Naive B cell (primary cell): Measurements from ENCODE around the gene RAP1GAP. TPM values are rescaled to one million over a fixed set of nuclear protein-coding genes. Genes with fewer than 3 reads are reported as not detected.

ENCODE experiments used
- ATAC-seq, 2 donors: fragments of 150-1000 bp; cut with Tn5 transposase; 2 replicates each; pipeline ENCODE4 v1.10.0; 2021; ENCODE audit warnings: low read depth in 2 of 2, mild to moderate bottlenecking in 2 of 2, moderate library complexity in 2 of 2
- DNase-seq: peaks from one replicate; pipeline ENCODE4 v3.0.0; 2022
- H3K27ac Mint-ChIP-seq, 6 donors: one replicate each; pipeline ENCODE4 v1.8.0; 2020 to 2022; ENCODE audit warnings: mild to moderate bottlenecking in 6 of 6, mixed read lengths in 6 of 6, moderate library complexity in 5 of 6, inconsistent platforms in 2 of 6
- H3K27me3 Mint-ChIP-seq, 3 donors: one replicate each; pipeline ENCODE4 v1.8.0; 2021 to 2022; ENCODE audit warnings: mixed read lengths in 3 of 3, mild to moderate bottlenecking in 1 of 3
- H3K36me3 Mint-ChIP-seq, 2 donors: one replicate each; pipeline ENCODE4 v1.8.0; 2020 to 2022; ENCODE audit warnings: mixed read lengths in 2 of 2, inconsistent platforms in 1 of 2, mild to moderate bottlenecking in 1 of 2
- H3K4me1 Mint-ChIP-seq, 3 donors: one replicate each; pipeline ENCODE4 v1.8.0; 2020 to 2022; ENCODE audit warnings: mixed read lengths in 3 of 3, inconsistent platforms in 1 of 3, mild to moderate bottlenecking in 1 of 3, moderate library complexity in 1 of 3
- H3K4me3 Mint-ChIP-seq, 8 donors: one replicate each; pipeline ENCODE4 v1.8.0; 2020 to 2022; ENCODE audit warnings: mild to moderate bottlenecking in 8 of 8, mixed read lengths in 8 of 8, moderate library complexity in 8 of 8, inconsistent platforms in 2 of 8
- H3K9me3 Mint-ChIP-seq, 7 donors: one replicate each; pipeline ENCODE4 v1.8.0; 2020 to 2022; ENCODE audit warnings: mixed read lengths in 7 of 7, mild to moderate bottlenecking in 5 of 7, inconsistent platforms in 2 of 7, moderate library complexity in 1 of 7
- polyA plus RNA-seq, 6 donors: library from polyadenylated mRNA; unstranded; fragments of 300-500 nt; fragmentation: Illumina TruSeq; gene quantifications; one replicate each; pipeline ENCODE4 v1.2.3, GENCODE V29; 2021; ENCODE audit warnings: low read depth in 6 of 6

Gene RAP1GAP
- polyA plus RNA-seq, 6 donors from 2014 or later = not detected

GRCh38 chr1:21610027-21610426 lies 59.1 kb downstream of the RAP1GAP start:
- peak overlapping the region in 1 of 6 donors; percentile 48 for H3K27ac Mint-ChIP-seq
- DNase-seq = no peak
- peaks cover 0 to 7% (median 0%) of the 10 kb centered on the region in 7 donors for H3K9me3 Mint-ChIP-seq
- H3K4me1 Mint-ChIP-seq = peaks cover 12 to 20% (median 12%) of the 10 kb centered on the region in 3 donors
- H3K36me3 Mint-ChIP-seq = no peaks in the 10 kb centered on the region
- ATAC-seq = no peak
- H3K4me3 Mint-ChIP-seq = no peak overlapping the region
- H3K27me3 Mint-ChIP-seq = peaks cover 6 to 28% (median 26%) of the 10 kb centered on the region in 3 donors

- DNase-seq = no peak
- Mint-ChIP-seq H3K27ac (peak overlapping the region in 1 of 6 donors; percentile 27), H3K4me1 (peaks cover 12 to 20% (median 18%) of the 10 kb centered on the region in 3 donors), H3K27me3 (peaks cover 6 to 38% (median 37%) of the 10 kb centered on the region in 3 donors), H3K9me3 (peaks cover 0 to 7% (median 0%) of the 10 kb centered on the region in 7 donors), H3K36me3 (peaks cover 0 to 4% of the 10 kb centered on the region in 2 donors), H3K4me3 (peak overlapping the region in 1 of 8 donors; percentile 43)
- no peak for ATAC-seq
Measured at GRCh38 chr1:21608798-21609197, 60.4 kb downstream of the RAP1GAP start.

- peaks cover 12 to 20% (median 18%) of the 10 kb centered on the region in 3 donors for H3K4me1 Mint-ChIP-seq
- DNase-seq (no peak), ATAC-seq (peak; percentile 68 to 69)
- peak overlapping the region in 7 of 8 donors; percentile 7 to 83 (median 43) for H3K4me3 Mint-ChIP-seq
- H3K9me3 Mint-ChIP-seq = peaks cover 0 to 7% (median 0%) of the 10 kb centered on the region in 7 donors
- H3K27ac Mint-ChIP-seq = peak overlapping the region in 1 of 6 donors; percentile 38
- H3K36me3 Mint-ChIP-seq = peaks cover 0 to 4% of the 10 kb centered on the region in 2 donors
- H3K27me3 Mint-ChIP-seq = peaks cover 6 to 42% (median 42%) of the 10 kb centered on the region in 3 donors
Measured at GRCh38 chr1:21607549-21608529, 61.3 kb downstream of the RAP1GAP start.

- ATAC-seq (no peak), DNase-seq (no peak)
- no peak overlapping the region for H3K27ac Mint-ChIP-seq
- peaks cover 0 to 7% (median 0%) of the 10 kb centered on the region in 7 donors for H3K9me3 Mint-ChIP-seq
- peak overlapping the region in 1 of 8 donors; percentile 47 for H3K4me3 Mint-ChIP-seq
- H3K4me1 Mint-ChIP-seq = peaks cover 12 to 20% (median 18%) of the 10 kb centered on the region in 3 donors
- H3K27me3 Mint-ChIP-seq = peaks cover 6 to 49% (median 42%) of the 10 kb centered on the region in 3 donors
- H3K36me3 Mint-ChIP-seq = peaks cover 0 to 4% of the 10 kb centered on the region in 2 donors
Measured at GRCh38 chr1:21605964-21606705, 63.0 kb downstream of the RAP1GAP start.

GRCh38 chr1:21605012-21605715 lies 64.0 kb downstream of the RAP1GAP start:
- no peak for ATAC-seq
- peaks cover 0 to 7% (median 0%) of the 10 kb centered on the region in 7 donors for H3K9me3 Mint-ChIP-seq
- peaks cover 6 to 52% (median 50%) of the 10 kb centered on the region in 3 donors for H3K27me3 Mint-ChIP-seq
- peak overlapping the region in 1 of 8 donors; percentile 25 for H3K4me3 Mint-ChIP-seq
- H3K36me3 Mint-ChIP-seq = peaks cover 0 to 4% of the 10 kb centered on the region in 2 donors
- DNase-seq = no peak
- H3K4me1 Mint-ChIP-seq = peaks cover 12 to 20% (median 18%) of the 10 kb centered on the region in 3 donors
- no peak overlapping the region for H3K27ac Mint-ChIP-seq

GRCh38 chr1:21604208-21604957 lies 64.8 kb downstream of the RAP1GAP start:
- Mint-ChIP-seq H3K36me3 (peaks cover 0 to 4% of the 10 kb centered on the region in 2 donors), H3K27ac (peak overlapping the region in 1 of 6 donors; percentile 24), H3K9me3 (peaks cover 0 to 7% (median 0%) of the 10 kb centered on the region in 7 donors), H3K4me3 (no peak overlapping the region), H3K4me1 (peaks cover 12 to 20% (median 18%) of the 10 kb centered on the region in 3 donors), H3K27me3 (peaks cover 6 to 60% (median 58%) of the 10 kb centered on the region in 3 donors)
- ATAC-seq = no peak
- DNase-seq = no peak

GRCh38 chr1:21603177-21604138 lies 65.7 kb downstream of the RAP1GAP start:
- Mint-ChIP-seq H3K9me3 (peaks cover 0 to 7% (median 0%) of the 10 kb centered on the region in 7 donors), H3K27me3 (peaks cover 6 to 63% (median 62%) of the 10 kb centered on the region in 3 donors), H3K36me3 (peaks cover 0 to 4% of the 10 kb centered on the region in 2 donors), H3K27ac (peak overlapping the region in 2 of 6 donors; percentile 7 to 24), H3K4me3 (no peak overlapping the region), H3K4me1 (peaks cover 12 to 18% (median 17%) of the 10 kb centered on the region in 3 donors)
- no peak for DNase-seq
- no peak for ATAC-seq

GRCh38 chr1:21601278-21602048 lies 67.7 kb downstream of the RAP1GAP start:
- Mint-ChIP-seq H3K36me3 (peaks cover 0 to 4% of the 10 kb centered on the region in 2 donors), H3K27ac (peak overlapping the region in 1 of 6 donors; percentile 78), H3K4me1 (peaks cover 0 to 6% (median 3%) of the 10 kb centered on the region in 3 donors), H3K4me3 (peak overlapping the region in 1 of 8 donors; percentile 51), H3K9me3 (no peaks in the 10 kb centered on the region), H3K27me3 (peaks cover 0 to 57% (median 51%) of the 10 kb centered on the region in 3 donors)
- DNase-seq (no peak), ATAC-seq (no peak)

- H3K27me3 Mint-ChIP-seq = peaks cover 0 to 55% (median 39%) of the 10 kb centered on the region in 3 donors
- ATAC-seq = no peak
- peaks cover 0 to 4% of the 10 kb centered on the region in 2 donors for H3K36me3 Mint-ChIP-seq
- peaks cover 0 to 4% (median 0%) of the 10 kb centered on the region in 3 donors for H3K4me1 Mint-ChIP-seq
- no peak overlapping the region for H3K27ac Mint-ChIP-seq
- no peak for DNase-seq
- H3K4me3 Mint-ChIP-seq = no peak overlapping the region
- H3K9me3 Mint-ChIP-seq = no peaks in the 10 kb centered on the region
Measured at GRCh38 chr1:21599402-21599801, 69.8 kb downstream of the RAP1GAP start.

- Mint-ChIP-seq H3K27me3 (peaks cover 0 to 55% (median 34%) of the 10 kb centered on the region in 3 donors), H3K4me1 (no peaks in the 10 kb centered on the region), H3K27ac (no peak overlapping the region), H3K36me3 (no peaks in the 10 kb centered on the region), H3K4me3 (no peak overlapping the region), H3K9me3 (no peaks in the 10 kb centered on the region)
- ATAC-seq (no peak), DNase-seq (no peak)
Measured at GRCh38 chr1:21598904-21599303, 70.3 kb downstream of the RAP1GAP start.
